HL-60/S4 treated with retinoic acid at 250 ng/mL for 4 days and 3 days (cell line): ENCODE measurements around the gene RNLS.
"Not testable (repeated sequence)": the region's sequence is repeated elsewhere in the genome, so short reads cannot be mapped to it uniquely, and the experiment has no call there.

ENCODE experiments used
- in situ Hi-C: fragments of 300-500 bp; cut with MboI; formaldehyde crosslinking; loops from 2 replicates; pipeline ENCODE4 v1.7.0; 2022; ENCODE audit warnings: low sequenced_read_pairs

Gene RNLS

DNA sequence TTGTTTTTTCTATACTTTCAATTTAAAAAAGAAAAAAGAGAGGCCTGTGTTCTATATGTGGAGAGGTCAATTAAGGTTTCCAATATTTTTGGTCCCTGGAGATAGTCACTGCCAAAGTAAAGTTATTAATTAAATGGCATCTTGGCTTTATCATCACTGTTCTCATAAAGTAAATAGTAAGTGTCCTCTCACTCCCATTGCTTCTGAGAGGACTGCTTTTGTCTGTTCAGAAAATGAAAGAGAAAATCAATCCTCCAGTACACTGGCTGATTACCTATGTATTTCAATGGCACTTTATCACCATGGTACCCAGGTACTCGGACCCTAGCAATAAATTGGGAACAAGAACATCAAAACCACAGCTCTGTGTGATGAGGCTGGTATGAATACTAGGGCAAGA lies 94.0 kb downstream of the RNLS start:
- in situ Hi-C loops, result no loop called here

DNA sequence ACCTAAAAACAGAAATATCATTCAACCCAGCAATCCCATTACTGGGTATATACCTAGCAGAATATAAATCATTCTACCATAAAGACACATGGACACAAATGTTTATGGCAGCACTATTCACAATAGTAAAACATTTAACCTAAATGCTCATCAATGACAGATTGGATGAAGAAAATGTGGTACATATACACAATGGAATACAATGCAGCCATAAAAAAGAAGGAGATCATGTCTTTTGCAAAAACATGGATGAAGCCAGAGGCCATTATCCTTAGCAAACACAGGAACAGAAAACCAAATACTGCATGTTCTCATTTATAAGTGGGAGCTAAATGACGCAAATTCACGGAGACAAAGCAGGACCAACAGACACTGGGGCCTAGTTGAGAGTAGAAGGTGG lies 96.3 kb downstream of the RNLS start:
- in situ Hi-C loops, result not testable (repeated sequence)

DNA sequence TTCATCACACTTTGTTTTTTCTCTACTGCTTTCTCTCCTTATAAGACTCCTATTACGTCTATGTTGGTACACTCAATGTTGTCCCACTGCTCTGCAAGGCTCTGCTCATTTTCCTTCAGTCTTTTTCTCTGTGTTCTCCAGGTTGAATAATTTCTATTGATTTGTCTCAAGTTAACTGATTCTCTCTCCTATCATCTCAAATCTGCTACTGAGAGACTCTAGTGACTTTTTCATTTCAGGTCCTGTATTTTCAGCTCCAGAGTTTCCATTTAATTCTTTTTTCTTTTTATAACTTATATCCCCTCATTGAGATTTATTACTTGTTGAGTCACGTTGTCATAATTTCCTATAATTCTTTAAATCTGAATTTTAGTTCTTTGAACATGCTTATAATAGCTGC lies 100.9 kb downstream of the RNLS start:
- in situ Hi-C loops, result no loop called here

DNA sequence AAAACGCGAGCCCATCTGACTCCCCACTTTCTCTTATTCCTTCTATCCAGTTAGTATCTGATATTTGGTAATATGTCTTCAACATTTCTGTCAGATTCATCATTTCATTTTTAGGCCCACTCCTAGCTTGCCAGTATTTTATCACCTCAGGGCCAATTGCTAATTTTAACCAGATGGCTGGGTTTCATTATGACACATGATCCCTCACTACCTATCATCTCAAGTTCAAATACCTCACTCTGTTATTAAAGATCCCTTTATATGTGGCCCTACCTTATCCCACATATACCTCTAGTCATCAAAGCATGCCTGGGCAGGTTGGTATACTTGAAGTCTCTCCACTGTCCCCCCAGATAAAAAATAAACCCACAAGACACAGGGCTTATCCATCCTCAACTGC lies 104.9 kb downstream of the RNLS start:
- in situ Hi-C loops, result no loop called here

DNA sequence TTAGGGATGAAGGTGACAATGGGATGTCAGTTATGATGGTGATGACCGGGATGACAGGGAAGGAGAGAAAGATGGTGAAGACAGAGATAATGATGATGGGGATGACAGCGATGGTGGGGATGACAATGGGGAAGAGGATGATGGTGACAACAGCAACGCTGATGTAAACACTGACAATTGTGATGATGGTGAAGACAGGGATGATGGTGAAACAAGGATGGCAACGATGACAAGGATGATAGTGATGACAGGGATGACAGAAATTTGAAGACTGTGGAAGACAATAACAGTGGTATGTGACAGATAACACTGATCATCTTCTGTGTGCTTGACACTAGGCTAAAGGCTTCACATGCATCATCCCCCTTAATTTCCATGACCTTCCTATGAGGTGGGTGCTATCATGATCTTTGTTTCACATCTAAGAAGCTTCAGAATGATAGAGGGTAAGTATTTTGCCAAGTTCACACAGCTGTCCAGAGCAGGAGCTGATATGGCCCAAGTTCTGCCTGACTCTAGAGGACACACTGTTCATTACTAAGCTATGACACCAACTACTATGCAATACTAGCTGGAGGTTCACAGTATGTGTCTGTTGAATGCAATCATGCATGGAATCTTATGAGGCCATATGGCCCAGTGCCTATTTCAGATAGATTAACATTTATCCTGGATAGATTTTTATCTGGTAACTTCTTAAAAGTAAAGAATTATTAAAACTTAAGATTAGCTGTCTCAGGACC lies 105.6 kb downstream of the RNLS start:
- in situ Hi-C loops, result no loop called here

DNA sequence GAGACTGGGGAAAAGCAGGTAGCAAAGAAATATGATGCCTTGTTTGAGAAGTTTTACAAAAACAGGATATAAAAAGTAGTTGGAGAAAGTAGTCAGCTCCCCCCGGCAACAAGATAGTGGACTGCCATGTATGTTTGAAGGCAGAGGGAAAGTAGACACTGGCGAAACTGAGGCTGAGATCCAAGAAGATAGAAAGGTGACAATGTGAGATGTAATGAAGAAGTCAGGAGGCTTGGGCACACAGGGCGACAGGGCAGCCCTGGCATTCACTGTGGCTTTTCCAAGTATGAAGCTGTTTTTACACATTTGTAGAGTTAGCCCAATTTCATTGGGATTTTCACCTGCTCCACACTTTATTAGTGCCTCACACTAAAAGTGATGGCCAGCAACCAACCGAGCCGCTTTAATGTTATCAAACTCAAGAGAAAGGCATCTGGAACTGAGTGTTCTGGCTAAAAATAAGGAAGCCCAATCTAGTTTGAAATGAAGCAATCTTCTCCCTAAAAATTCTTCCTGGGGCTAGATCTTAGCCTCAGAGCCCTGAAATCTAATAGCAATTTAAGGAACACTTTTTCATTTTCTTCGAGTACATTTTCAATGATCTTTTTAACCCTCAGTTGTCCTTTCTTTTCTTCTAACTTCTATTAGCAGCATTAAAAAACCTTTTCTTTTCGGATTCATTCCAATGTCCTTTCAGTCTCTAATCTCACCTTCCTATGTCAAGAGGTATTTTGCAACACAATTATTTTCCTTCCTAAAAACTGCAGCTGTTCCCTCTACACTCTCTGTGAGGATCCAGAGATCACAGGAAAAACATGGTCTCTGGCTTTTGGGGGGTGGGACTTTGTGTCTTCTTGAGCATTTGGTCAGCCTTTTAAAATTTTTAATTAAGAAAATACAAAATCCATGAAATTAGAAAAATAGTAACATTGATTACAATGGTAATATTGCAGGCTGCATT lies 108.0 kb downstream of the RNLS start:
- in situ Hi-C loops, result no loop called here

DNA sequence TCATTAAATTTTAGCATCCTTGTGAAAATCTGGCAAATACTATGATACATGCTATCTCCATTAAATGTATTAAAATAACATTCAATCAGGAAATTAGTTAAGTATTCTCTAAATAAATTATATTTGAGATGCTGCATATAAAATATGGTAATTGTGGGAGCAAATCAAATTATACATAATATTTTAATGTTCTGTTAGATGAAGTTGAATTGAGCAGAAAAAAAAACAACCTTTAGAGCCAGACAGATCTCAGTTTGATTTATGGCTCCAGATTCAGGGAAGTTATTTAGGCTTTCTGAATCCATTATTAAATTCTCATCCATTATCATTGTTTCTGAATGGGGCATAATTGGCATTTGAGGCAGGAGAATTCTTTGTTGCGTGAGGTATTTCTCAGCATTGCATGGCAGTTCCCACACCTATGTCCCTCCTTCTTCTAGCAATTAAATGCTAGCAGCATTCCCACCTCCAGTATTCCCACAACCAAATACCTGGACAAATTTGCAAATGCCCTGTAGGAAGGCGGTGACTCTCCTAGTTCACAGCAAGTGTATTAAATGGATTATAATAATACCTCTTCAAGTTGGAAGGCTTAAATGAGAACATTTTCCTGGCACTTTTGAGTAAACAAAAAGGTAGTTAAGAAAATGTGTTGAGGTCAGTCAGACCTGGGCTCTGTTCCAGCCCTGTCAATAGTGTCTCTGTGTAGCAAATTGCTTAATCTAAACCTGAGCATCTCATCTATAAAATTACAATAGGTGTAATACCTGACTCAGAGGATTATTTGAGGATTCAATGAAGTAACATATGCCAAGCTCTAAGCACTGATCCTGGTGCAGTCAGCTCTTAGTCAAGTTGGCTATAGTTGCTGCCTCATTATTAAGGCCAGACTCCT lies 108.9 kb downstream of the RNLS start:
- in situ Hi-C loops, result no loop called here

DNA sequence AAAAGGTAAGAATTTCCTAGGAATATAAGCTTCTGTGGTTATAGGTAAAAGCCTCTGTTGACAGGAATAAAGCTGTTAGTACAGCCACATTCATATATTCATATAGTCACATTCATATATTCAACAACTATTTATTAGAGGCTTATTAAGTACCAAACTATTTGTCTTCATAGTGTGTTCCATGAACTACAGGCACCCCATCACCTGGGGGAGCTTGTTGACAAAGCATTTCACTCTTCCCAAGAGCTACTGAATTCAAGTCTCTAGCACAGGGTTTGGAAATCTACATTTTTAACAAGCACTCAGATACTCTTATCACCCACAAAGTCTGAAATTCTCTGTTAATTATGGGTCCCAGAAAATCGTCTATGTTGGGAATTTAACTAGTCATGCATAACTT lies 110.6 kb downstream of the RNLS start:
- in situ Hi-C loops, result no loop called here

DNA sequence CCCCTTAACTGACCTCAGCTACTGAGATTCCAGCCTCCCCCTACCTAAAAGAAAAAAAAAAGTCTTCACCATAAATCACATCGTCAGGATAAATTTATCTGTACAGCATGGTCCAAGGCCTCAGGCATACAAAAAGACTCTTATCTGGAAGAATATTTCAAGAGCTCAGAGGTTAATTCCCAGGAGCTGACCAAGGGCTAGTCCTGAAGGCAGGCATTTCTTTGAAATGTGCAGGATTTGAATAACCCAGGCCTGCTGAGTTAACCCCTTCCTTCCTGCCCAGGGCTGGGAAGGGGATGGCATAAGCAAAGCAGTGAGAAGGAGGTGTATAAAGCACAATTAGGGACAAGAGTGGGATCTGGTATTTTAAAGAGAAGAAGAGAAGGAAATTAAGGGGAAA lies 111.2 kb downstream of the RNLS start:
- in situ Hi-C loops, result no loop called here

DNA sequence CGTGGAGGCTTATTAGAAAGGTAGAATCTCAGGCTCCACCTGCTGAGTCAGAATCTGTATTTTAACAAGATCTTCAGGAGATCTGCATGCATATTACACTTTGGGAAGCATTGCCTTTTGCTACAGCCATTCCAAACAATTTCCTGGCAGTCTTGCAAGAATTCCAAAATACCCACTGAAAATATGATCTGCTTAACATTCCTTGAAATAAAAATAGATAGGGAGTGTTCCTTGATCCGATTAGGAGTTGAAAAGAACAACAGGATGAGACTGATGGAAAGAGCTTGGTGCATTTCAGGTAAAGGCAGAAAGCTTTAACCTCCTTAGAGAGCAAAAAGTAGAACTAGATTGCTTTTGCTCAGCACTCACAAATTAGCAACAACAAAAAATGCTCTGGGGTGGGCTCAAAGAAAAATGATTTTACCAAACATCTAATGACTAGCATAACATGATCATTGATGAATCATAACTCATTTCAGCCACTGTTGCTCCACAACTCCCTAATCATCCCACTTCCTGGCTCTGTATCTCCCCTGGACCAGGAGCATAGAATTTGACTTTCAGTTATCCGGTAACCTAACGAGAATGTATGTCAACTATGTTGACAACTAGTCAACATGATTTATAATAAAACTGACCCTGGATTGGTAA lies 115.2 kb downstream of the RNLS start:
- in situ Hi-C loops, result no loop called here

DNA sequence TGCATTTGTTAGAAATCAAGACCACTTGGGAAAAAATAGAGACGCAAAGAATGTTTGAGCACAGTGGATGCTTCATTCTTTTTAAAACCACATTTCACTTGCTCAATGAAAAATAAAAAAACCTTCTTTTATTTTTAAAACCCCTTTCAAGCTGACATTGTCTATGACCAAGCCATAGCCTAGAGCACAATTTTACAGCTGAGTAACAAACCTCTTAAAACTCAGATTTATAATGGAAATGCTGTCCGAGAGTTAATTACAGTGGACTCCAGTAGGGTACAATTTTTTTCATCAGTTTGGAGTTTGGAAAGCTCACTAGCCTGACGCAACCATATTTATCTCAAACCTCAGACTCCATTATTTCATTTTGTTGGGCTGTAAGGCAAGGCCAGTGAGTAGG lies 116.3 kb downstream of the RNLS start:
- in situ Hi-C loops, result no loop called here

DNA sequence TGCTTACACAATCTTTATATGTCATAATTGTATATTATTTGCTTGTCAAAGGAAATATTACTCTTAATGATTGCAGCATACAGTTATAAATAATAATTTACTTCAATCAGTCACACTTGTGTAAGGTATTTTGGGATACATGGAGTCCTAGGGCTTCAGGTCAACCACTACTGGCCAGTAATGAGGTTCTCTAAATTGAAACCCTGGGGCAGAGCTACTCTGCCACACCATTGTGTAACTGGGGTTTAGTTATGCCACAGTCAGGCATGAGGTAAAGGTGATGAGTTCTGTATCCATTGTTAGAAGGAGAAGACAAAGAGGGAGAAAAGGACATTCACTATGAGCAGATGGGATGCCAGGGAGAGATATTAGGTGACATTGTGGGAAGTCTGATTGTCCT lies 117.4 kb downstream of the RNLS start:
- in situ Hi-C loops, result no loop called here

DNA sequence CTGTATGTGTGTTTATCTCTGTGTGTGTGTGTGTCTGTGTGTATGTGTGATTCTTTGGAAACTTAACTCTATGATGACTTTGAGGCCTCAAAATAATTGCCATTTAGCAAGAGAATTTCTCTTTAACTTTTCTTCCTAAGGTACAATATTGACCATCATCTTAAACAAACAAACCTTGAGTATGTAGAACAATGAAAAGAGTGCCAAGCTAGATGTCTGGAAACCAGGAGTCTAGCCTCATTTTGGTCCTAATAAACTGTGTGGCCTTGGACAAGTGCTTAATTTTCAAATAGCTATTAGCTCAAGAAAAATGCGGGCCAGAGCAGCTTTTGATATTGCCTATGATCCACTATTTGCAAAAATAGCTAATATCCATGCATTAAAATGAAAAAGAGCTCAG lies 119.3 kb downstream of the RNLS start:
- in situ Hi-C loops, result no loop called here

DNA sequence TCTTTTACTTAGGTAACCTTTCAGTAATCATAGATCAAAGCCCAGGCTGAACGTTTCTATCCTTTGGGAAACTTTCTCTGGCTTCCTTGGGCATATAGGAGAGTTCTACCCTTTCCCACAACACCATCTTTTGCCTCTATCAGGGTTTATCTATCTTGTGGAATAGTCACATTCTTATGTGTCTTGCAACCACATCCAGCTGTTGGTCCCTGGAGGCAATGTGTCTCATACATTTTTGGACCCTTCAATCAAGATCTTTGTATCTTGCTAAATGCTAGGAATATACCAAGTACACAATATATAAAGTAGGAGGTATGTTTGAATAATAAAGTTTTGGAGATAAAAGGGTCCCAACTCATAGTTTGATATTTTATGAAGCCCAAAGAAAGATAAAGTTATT lies 121.7 kb downstream of the RNLS start:
- in situ Hi-C loops, result no loop called here

DNA sequence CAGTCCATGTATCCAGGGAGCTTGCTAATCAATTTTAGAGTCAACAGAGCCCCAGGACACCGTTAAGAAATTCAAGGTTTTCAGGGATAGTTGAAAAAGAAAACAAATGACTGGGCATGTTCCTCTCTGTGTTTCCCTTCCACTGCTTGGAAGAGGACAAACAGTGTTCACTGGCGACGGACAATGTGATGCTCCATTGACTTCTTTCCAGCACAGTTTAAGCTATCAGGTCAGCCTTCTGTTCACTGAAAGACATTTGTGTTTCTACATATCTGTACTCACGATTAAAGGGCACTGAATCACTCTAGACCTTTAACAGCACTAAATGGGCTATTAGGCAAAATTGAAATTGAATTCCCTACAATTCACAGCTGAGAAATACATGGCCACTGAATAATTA lies 123.6 kb downstream of the RNLS start:
- in situ Hi-C loops, result no loop called here

DNA sequence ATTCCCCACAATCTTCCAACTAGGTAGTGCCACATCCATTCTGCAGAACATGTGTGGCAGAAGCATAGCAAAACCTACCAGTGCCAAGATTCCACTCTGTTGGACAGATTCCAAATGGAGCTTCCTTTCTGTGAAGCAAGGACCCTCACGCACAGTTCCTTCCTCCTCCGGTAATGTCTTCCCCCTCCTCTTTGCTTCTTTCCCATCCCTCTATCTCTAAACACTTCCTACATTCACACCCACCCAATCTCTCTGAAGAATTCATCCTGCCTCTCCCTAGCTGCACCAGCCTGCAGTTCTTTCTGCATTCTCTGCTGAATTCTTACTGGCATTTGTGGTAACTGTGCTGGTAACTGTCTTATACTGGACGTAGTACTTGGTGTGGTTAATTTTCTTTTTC lies 124.9 kb downstream of the RNLS start:
- in situ Hi-C loops, result no loop called here

DNA sequence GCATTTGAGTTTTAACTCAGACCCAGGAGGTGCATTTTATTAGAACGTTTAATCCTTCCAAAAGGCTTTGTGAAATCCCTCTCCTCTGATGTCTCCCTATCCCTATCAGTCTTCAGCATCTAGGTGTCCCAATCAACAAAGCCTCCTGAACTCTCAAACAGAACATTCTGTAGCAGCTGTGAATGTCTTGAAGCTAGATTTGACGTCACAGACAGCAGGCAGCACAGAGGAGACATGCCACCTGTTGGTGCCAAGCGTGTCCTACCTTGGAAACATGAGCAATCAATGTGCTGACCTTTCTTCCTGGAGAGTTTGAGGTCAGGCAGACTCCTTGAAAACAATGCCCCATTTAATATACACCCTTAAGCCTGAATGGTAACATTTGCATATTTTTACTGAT lies 125.5 kb downstream of the RNLS start:
- in situ Hi-C loops, result no loop called here

DNA sequence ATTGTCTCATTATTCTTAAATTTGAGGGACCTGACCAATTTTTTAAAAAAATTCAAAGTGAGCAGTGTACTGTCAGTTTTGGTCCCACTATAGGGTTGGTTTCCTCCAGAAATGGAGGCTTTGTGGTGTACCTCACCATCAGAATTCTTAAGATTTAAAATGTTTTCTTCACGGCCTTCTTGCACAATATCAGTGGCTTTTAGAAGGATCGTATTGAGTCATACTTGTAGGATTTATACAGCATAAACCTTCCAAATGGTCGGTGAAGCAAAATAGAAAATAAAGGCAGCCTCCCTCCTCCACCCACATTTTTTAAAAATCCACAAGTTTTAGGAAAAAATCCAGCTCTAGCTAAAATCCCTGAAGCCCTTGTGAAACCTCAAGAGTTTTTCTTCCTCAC lies 126.4 kb downstream of the RNLS start:
- in situ Hi-C loops, result no loop called here

DNA sequence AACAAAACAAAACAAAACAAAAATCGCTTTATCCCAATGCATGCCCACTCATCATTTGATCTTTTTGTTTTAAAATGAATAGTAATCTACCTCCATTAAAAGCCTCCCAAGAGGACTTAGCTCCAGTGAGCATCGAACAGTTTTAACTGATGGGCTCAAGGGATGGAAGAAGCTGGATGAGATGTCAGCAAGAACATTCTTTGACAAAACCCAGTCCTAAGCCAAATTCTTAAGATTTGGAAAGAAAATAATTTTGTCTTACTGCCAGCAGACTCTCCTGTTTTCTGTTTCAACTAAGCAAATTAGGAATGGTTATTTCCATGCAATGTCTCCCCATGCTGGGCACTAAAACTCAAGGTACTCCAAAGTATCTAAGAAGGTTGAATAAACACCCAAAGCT lies 127.3 kb downstream of the RNLS start:
- in situ Hi-C loops, result no loop called here

DNA sequence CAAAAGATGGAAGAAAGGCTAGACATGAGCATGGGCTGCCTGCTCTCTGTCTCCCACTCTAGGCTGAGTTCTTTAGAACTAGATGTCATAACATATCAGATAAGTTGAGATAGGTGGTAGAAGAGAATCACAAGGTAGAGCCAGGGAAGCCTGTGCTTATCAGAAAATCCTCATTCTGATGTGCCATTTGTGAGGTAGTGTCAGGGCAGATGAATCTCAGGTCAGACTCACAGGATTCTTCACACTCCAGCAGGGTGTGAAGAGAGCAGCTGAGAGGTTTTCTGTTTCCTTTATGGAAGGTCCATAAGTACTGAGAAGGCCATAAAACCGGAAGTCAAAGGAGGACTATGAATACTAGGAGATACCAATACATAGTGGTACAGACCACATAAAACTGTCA lies 132.9 kb downstream of the RNLS start:
- in situ Hi-C loops, result no loop called here

DNA sequence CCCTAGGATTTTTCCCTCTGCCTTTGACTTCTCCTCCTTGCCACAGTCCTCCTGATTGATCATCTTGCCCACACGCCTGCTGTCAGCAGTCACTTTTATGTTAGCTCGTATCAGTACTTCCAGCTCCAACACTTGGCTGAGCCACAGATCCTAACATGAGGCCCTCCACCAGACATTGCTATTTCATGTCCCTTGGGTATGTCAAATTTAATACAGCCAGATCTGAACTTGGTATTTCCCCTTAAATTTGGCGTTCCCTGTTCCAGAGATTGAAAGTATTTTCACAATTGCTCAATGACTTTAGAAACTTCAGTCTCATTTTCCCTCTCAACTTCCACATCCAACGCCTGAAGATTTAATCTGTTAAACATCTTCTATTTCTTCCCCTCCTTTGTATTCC lies 140.4 kb downstream of the RNLS start:
- in situ Hi-C loops, result no loop called here
